ENCODE data around the gene SLC4A3.

The SLC4A3 gene

DNA sequence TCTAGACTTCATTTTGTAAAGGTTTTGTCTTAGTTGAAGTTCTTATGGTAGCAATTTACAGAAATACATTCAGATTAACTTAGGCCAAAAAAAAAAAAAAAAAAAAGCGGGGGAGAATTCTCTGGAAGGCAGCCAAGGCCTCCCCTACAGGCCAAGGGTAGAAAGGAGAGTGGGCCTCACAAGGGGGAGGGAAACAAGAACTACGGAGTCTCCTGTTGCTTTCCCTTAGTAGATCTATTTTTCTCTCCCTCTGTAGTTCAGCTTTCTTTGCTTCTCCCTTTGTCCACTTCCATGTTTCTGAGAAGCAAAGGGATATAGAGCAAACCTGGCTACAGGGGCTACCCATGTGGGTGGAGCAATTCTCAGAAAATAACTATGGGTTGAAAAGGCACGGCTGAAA lies 32.2 kb upstream of the SLC4A3 start:
- Histone ChIP-seq H3K27me3 (ENCODE audit: insufficient read depth, insufficient read length) (no peaks in the 10 kb centered on the region), H3K9me3 (ENCODE audit: insufficient read depth, low read length) (no peaks in the 10 kb centered on the region), H3K9ac (ENCODE audit: insufficient read length, low read depth) (no peak overlapping the region), H3K36me3 (ENCODE audit: insufficient read depth, insufficient read length, low read length) (no peaks in the 10 kb centered on the region), H3K4me3 (ENCODE audit: insufficient read length, low read depth) (no peak overlapping the region), H3K4me1 (ENCODE audit: insufficient read depth, insufficient read length) (peaks cover 9% of the 10 kb centered on the region)
- no peak for DNase-seq (ENCODE audit: low read depth, low spot score)
- no peak for TF ChIP-seq YY1 (IDR thresholded peaks at IDR 0.05; ENCODE audit: insufficient read depth, insufficient read length)
- no peak for TF ChIP-seq ZNF274 (IDR thresholded peaks at IDR 0.05; ENCODE audit: low read depth, low read length)
- TF ChIP-seq SUZ12 (IDR thresholded peaks at IDR 0.05; ENCODE audit: extremely low read depth, insufficient read depth, insufficient read length) = no peak

DNA sequence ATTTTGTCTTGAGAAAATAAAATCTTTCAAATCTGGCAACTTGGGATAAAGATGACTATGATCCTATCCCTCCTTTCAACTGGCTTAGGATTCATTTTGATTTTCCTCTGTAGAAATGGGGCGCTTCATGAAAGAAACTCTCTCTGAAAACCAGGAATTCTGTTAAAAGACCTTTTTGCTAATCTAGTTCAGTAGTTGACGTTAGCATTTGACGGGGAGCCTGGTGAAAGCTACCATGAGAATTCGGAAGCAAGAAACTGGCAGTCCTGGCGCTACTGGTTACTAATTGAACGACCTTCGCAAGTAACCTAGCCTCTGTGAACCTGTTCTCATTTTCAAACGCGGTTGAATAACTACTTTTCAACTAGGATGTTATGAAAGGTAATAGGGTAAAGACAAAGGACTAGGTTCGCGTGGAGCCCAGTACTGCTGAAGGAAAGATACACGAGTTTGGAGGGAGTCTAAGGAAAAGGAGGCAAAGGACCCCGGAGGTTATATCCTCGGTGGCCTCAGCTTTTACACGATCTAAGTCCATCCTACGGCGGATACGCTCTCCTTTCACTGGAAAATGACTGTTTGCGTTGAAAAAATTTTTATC lies 30.4 kb upstream of the SLC4A3 start:
- peak overlapping the region; percentile 63 for H3K4me3 ChIP-seq (ENCODE audit: insufficient read length, low read depth)
- peak overlapping the region; percentile 89 for H3K9ac ChIP-seq (ENCODE audit: insufficient read length, low read depth)
- peaks cover 12% of the 10 kb centered on the region for H3K36me3 ChIP-seq (ENCODE audit: insufficient read depth, insufficient read length, low read length)
- H3K4me1 ChIP-seq (ENCODE audit: insufficient read depth, insufficient read length) = peaks cover 6% of the 10 kb centered on the region
- TF ChIP-seq SUZ12 (IDR thresholded peaks at IDR 0.05; ENCODE audit: extremely low read depth, insufficient read depth, insufficient read length) (no peak), YY1 (IDR thresholded peaks at IDR 0.05; ENCODE audit: insufficient read depth, insufficient read length) (no peak), ZNF274 (IDR thresholded peaks at IDR 0.05; ENCODE audit: low read depth, low read length) (no peak)
- peak; percentile 30 for DNase-seq (ENCODE audit: low read depth, low spot score)
- H3K9me3 ChIP-seq (ENCODE audit: insufficient read depth, low read length) = no peaks in the 10 kb centered on the region
- no peaks in the 10 kb centered on the region for H3K27me3 ChIP-seq (ENCODE audit: insufficient read depth, insufficient read length)

DNA sequence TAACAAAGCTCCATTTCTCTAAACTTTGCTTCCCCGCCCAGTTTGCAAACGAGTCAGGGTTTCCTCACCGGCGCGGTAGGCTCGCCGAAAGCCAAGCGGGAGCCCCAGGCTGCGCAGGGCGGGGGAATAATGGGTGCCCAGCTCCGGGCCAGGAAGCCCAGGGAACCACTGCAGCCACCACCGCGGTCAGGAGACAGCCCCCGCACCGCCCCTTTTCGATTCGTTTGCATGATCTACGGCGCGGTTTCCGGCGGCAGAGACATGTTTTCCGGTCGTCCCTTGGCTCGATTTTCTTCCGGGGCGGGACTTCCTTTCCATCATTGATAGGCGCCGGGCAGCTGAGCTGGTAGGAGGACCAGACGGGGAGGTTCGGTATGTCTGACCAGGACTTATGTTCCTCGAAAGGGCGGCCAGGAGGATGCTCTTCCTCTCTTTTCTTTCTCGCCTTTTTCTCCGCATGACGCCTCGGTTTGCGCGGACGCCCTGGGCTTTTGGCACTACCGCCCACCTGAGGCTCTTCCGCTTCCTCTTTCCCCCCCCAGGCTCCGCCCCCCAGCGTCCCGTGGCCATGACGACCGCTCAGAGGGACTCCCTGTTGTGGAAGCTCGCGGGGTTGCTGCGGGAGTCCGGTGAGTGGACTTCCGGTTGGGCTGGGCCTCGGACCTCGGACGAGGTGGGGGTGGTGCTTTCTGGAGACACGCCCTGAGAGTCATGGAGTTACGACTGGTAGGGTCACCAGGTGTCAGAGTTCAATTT lies 29.7 kb upstream of the SLC4A3 start, which contains the start of gene STK11IP:
Gene STK11IP, plus strand, starts transcription at position 306 of the 756 bp plus-strand sequence. Its CDS starts 263 bp downstream, at position 569.
- Histone ChIP-seq H3K9me3 (ENCODE audit: insufficient read depth, low read length) (no peaks in the 10 kb centered on the region), H3K27me3 (ENCODE audit: insufficient read depth, insufficient read length) (no peaks in the 10 kb centered on the region), H3K4me1 (ENCODE audit: insufficient read depth, insufficient read length) (peaks cover 6% of the 10 kb centered on the region), H3K9ac (ENCODE audit: insufficient read length, low read depth) (peak within 1 kb of the TSS; percentile 89), H3K36me3 (ENCODE audit: insufficient read depth, insufficient read length, low read length) (peaks cover 19% of the 10 kb centered on the region), H3K4me3 (ENCODE audit: insufficient read length, low read depth) (peak within 1 kb of the TSS; percentile 63)
- TF ChIP-seq ZNF274 (IDR thresholded peaks at IDR 0.05; ENCODE audit: low read depth, low read length) = no peak
- TF ChIP-seq SUZ12 (IDR thresholded peaks at IDR 0.05; ENCODE audit: extremely low read depth, insufficient read depth, insufficient read length) = no peak
- TF ChIP-seq YY1 (IDR thresholded peaks at IDR 0.05; ENCODE audit: insufficient read depth, insufficient read length) = no peak
- DNase-seq (ENCODE audit: low read depth, low spot score) = peak; percentile 94

DNA sequence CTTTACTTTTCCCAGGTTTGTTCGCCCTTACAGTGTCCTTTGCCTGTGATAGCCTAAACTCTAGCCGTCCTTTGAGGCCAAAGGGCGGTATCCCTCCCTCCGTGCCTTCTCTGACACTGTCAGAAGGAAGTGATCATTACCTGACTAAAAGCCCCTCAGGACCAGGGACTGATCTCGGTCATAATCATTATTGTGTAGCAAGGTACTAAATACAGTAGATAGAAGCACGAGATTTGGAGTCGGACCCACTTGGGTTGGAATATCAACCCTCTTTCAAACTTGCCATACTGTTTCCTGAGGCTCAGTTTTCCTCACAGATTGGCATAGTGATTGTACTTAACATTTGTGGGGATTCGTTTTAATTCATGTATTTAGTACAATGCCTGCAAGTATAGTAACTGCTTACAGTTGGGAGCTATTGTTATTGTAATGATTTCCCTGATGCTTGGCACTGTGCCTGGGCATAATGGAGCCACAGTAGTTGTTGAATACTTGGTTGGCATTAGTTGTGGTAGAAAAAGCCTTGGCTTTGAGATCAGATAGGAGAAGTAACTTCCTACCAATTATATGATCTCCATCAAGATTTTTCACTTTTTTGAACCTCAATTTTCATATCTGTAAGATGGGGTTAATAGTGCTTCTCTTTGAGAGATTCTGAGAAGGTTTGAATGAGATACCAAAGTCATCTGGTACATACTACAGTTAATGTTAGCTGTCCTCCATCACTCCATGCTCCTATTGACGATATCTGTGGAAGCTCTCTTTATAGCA lies 28.9 kb upstream of the SLC4A3 start:
- no peak for DNase-seq (ENCODE audit: low read depth, low spot score)
- Histone ChIP-seq H3K27me3 (ENCODE audit: insufficient read depth, insufficient read length) (no peaks in the 10 kb centered on the region), H3K4me3 (ENCODE audit: insufficient read length, low read depth) (peak overlapping the region; percentile 63), H3K36me3 (ENCODE audit: insufficient read depth, insufficient read length, low read length) (peaks cover 20% of the 10 kb centered on the region), H3K9ac (ENCODE audit: insufficient read length, low read depth) (peak overlapping the region; percentile 89), H3K9me3 (ENCODE audit: insufficient read depth, low read length) (no peaks in the 10 kb centered on the region), H3K4me1 (ENCODE audit: insufficient read depth, insufficient read length) (peaks cover 6% of the 10 kb centered on the region)
- TF ChIP-seq ZNF274 (IDR thresholded peaks at IDR 0.05; ENCODE audit: low read depth, low read length) = no peak
- TF ChIP-seq YY1 (IDR thresholded peaks at IDR 0.05; ENCODE audit: insufficient read depth, insufficient read length) = no peak
- no peak for TF ChIP-seq SUZ12 (IDR thresholded peaks at IDR 0.05; ENCODE audit: extremely low read depth, insufficient read depth, insufficient read length)

DNA sequence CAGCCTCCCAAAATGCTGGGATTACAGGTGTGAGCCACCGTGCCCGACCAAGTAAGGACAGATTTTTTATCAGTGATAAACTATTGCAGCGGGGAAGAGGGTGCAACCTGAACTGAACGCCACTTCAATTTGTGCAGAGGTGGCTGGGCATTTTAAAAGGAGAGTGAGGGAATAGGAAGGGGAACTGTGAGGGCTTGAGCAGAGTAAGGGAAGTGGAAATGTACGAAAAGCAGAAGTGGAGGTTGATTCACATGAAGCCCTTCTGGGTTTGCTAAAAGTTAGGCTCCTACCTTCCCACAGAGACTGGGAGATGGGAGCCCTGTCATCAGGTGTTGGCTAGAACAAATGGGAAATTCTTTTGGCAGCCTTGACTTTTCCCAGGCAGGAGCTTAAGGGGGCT lies 23.7 kb upstream of the SLC4A3 start:
- Histone ChIP-seq H3K36me3 (ENCODE audit: insufficient read depth, insufficient read length, low read length) (peaks cover 60% of the 10 kb centered on the region), H3K4me1 (ENCODE audit: insufficient read depth, insufficient read length) (peaks cover 3% of the 10 kb centered on the region), H3K27me3 (ENCODE audit: insufficient read depth, insufficient read length) (no peaks in the 10 kb centered on the region), H3K9me3 (ENCODE audit: insufficient read depth, low read length) (no peaks in the 10 kb centered on the region), H3K4me3 (ENCODE audit: insufficient read length, low read depth) (no peak overlapping the region), H3K9ac (ENCODE audit: insufficient read length, low read depth) (no peak overlapping the region)
- no peak for DNase-seq (ENCODE audit: low read depth, low spot score)
- no peak for TF ChIP-seq YY1 (IDR thresholded peaks at IDR 0.05; ENCODE audit: insufficient read depth, insufficient read length)
- TF ChIP-seq SUZ12 (IDR thresholded peaks at IDR 0.05; ENCODE audit: extremely low read depth, insufficient read depth, insufficient read length) = no peak
- no peak for TF ChIP-seq ZNF274 (IDR thresholded peaks at IDR 0.05; ENCODE audit: low read depth, low read length)

DNA sequence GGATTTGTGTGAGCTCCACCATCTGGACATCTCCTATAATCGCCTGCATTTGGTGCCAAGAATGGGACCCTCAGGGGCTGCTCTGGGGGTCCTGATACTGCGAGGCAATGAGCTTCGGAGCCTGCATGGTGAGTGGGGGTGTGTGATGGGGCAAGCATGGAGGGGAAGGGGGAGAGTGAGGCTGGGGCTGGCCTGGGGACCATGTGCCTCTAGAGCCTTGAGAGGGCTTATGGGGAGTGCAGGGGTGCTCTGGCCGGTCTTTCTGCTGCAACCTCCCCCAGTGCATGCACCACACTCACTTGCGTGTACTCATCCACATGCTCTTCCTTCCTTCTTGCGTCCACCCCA lies 21.8 kb upstream of the SLC4A3 start:
- no peak overlapping the region for H3K4me3 ChIP-seq (ENCODE audit: insufficient read length, low read depth)
- no peaks in the 10 kb centered on the region for H3K9me3 ChIP-seq (ENCODE audit: insufficient read depth, low read length)
- H3K4me1 ChIP-seq (ENCODE audit: insufficient read depth, insufficient read length) = peaks cover 6% of the 10 kb centered on the region
- peaks cover 71% of the 10 kb centered on the region for H3K36me3 ChIP-seq (ENCODE audit: insufficient read depth, insufficient read length, low read length)
- no peak overlapping the region for H3K9ac ChIP-seq (ENCODE audit: insufficient read length, low read depth)
- TF ChIP-seq YY1 (IDR thresholded peaks at IDR 0.05; ENCODE audit: insufficient read depth, insufficient read length) = no peak
- no peak for TF ChIP-seq SUZ12 (IDR thresholded peaks at IDR 0.05; ENCODE audit: extremely low read depth, insufficient read depth, insufficient read length)
- no peak for TF ChIP-seq ZNF274 (IDR thresholded peaks at IDR 0.05; ENCODE audit: low read depth, low read length)
- no peak for DNase-seq (ENCODE audit: low read depth, low spot score)
- no peaks in the 10 kb centered on the region for H3K27me3 ChIP-seq (ENCODE audit: insufficient read depth, insufficient read length)

DNA sequence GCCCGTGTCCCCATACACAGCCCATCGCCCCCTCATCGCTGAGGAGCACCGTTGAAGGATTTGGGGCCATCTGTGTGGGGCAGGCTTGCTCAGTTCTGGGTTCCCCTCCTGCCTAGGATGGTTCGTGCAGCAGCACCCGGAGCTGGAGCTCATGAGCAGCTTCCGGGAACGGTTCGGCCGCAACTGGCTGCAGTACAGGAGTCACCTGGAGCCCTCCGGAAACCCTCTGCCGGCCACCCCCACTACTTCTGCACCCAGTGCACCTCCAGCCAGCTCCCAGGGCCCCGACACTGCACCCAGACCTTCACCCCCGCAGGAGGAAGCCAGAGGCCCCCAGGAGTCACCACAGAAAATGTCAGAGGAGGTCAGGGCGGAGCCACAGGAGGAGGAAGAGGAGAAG lies 19.5 kb upstream of the SLC4A3 start:
- Histone ChIP-seq H3K4me1 (ENCODE audit: insufficient read depth, insufficient read length) (peaks cover 8% of the 10 kb centered on the region), H3K4me3 (ENCODE audit: insufficient read length, low read depth) (no peak overlapping the region), H3K9me3 (ENCODE audit: insufficient read depth, low read length) (no peaks in the 10 kb centered on the region), H3K27me3 (ENCODE audit: insufficient read depth, insufficient read length) (no peaks in the 10 kb centered on the region), H3K9ac (ENCODE audit: insufficient read length, low read depth) (no peak overlapping the region), H3K36me3 (ENCODE audit: insufficient read depth, insufficient read length, low read length) (peaks cover 75% of the 10 kb centered on the region)
- TF ChIP-seq ZNF274 (IDR thresholded peaks at IDR 0.05; ENCODE audit: low read depth, low read length) = no peak
- no peak for TF ChIP-seq YY1 (IDR thresholded peaks at IDR 0.05; ENCODE audit: insufficient read depth, insufficient read length)
- no peak for TF ChIP-seq SUZ12 (IDR thresholded peaks at IDR 0.05; ENCODE audit: extremely low read depth, insufficient read depth, insufficient read length)
- no peak for DNase-seq (ENCODE audit: low read depth, low spot score)
